IMR-90 (cell line): Measurements from ENCODE around the gene ZNF396. TPM values are rescaled to one million over a fixed set of nuclear protein-coding genes. Genes with fewer than 3 reads are reported as not detected.

Experiments used
- ATAC-seq: fragments of 200-7000 bp; cut with Tn5 transposase; 2 replicates; pipeline ENCODE4 v1.9.1; 2020; ENCODE audit warnings: low read depth, mild to moderate bottlenecking, moderate library complexity
- Bru-seq: library from RNA; stranded (reverse); fragments of 400-500 nt; gene quantifications from one replicate; lab custom pipeline; 2021; lab: Mats Ljungman, UMichigan
- BruChase-seq, 2 experiments: library from RNA; stranded (reverse); fragments of 400-500 nt; gene quantifications; one replicate each; lab custom pipeline; 2021; lab: Mats Ljungman, UMichigan
- BruUV-seq: library from RNA; stranded (reverse); fragments of 400-500 nt; replicated peaks from 2 replicates; lab custom pipeline; 2021; lab: Mats Ljungman, UMichigan
- CTCF ChIA-PET: fragments of 300-600 bp; formaldehyde crosslinking; extraction: SDS; loops from one replicate; lab custom pipeline; 2021; ENCODE audit warnings: antibody characterized with exemption; lab: Yijun Ruan, JAX
- POLR2A ChIA-PET: fragments of 300-600 bp; sonication (Branson Sonifier 250); formaldehyde crosslinking; loops from one replicate; lab custom pipeline; 2022; ENCODE audit warnings: antibody characterized with exemption; ENCODE audit not compliant: unreplicated experiment; lab: Charles Lee
- DNase-seq: peaks from one replicate; pipeline ENCODE4 v3.0.0; 2013
- H2AFZ ChIP-seq: replicated peaks from 2 replicates; pipeline ENCODE3; 2013; ENCODE audit warnings: low read length, mild to moderate bottlenecking; ENCODE audit not compliant: poor library complexity
- H2AK5ac ChIP-seq: 2 replicates; pipeline ENCODE4 v1.6.1; 2013; ENCODE audit warnings: low read depth, low read length, inconsistent platforms
- H2AK9ac ChIP-seq: replicated peaks from 2 replicates; pipeline ENCODE3; 2013; ENCODE audit warnings: mild to moderate bottlenecking, low read depth, low read length, moderate library complexity; ENCODE audit not compliant: poor library complexity
- H2BK120ac ChIP-seq: 2 replicates; pipeline ENCODE4 v1.6.1; 2013; ENCODE audit warnings: low read depth, low read length, inconsistent platforms
- H2BK15ac ChIP-seq: 3 replicates; pipeline ENCODE4 v1.6.1; 2013; ENCODE audit warnings: low read depth, low read length, inconsistent platforms
- H2BK20ac ChIP-seq: 2 replicates; pipeline ENCODE4 v1.6.1; 2013; ENCODE audit warnings: low read depth, mild to moderate bottlenecking, inconsistent platforms, low read length, moderate library complexity
- H2BK5ac ChIP-seq: 2 replicates; pipeline ENCODE4 v1.6.1; 2013; ENCODE audit warnings: mild to moderate bottlenecking, low read depth, low read length, inconsistent platforms; ENCODE audit not compliant: poor library complexity, severe bottlenecking
- H3K14ac ChIP-seq: replicated peaks from 2 replicates; pipeline ENCODE4 v1.6.1; 2013; ENCODE audit warnings: low read depth, low read length, inconsistent platforms
- H3K18ac ChIP-seq: 2 replicates; pipeline ENCODE4 v1.6.1; 2013; ENCODE audit warnings: low read depth, low read length, control low read depth
- H3K23ac ChIP-seq: 2 replicates; pipeline ENCODE4 v1.6.1; 2013; ENCODE audit warnings: low read depth, low read length, inconsistent platforms
- H3K27ac ChIP-seq: 2 replicates; pipeline ENCODE4 v1.5.1; 2013; ENCODE audit warnings: mild to moderate bottlenecking, control low read depth, low read length; ENCODE audit not compliant: insufficient read depth
- H3K27me3 ChIP-seq: 2 replicates; pipeline ENCODE4 v1.6.1; 2013; ENCODE audit warnings: low read length; ENCODE audit not compliant: control insufficient read depth, insufficient read depth
- H3K36me3 ChIP-seq: 2 replicates; pipeline ENCODE4 v1.6.1; 2013; ENCODE audit warnings: low read length, mixed read lengths; ENCODE audit not compliant: control insufficient read depth, insufficient read depth
- H3K4ac ChIP-seq: 2 replicates; pipeline ENCODE4 v1.6.1; 2013; ENCODE audit warnings: low read depth, low read length, inconsistent platforms
- H3K4me1 ChIP-seq: 2 replicates; pipeline ENCODE4 v1.6.1; 2013; ENCODE audit warnings: low read length, mixed read lengths; ENCODE audit not compliant: control insufficient read depth, insufficient read depth
- H3K4me2 ChIP-seq: 2 replicates; pipeline ENCODE4 v1.6.1; 2013; ENCODE audit warnings: low read depth, mild to moderate bottlenecking, control low read depth, low read length, moderate library complexity
- H3K4me3 ChIP-seq: 2 replicates; pipeline ENCODE4 v1.5.1; 2013; ENCODE audit warnings: low read depth, mild to moderate bottlenecking, control low read depth, low read length, moderate library complexity; ENCODE audit not compliant: insufficient read depth
- H3K56ac ChIP-seq: 2 replicates; pipeline ENCODE4 v1.6.1; 2013; ENCODE audit warnings: low read length, inconsistent platforms; ENCODE audit not compliant: insufficient read depth; ENCODE audit errors: extremely low read depth
- H3K79me1 ChIP-seq, 2 experiments: 2 replicates each; pipeline ENCODE4 v1.6.1; 2013; ENCODE audit warnings: low read length in 2 of 2, inconsistent platforms in 1 of 2, low read depth in 1 of 2
- H3K9ac ChIP-seq: 2 replicates; pipeline ENCODE4 v1.6.1; 2013; ENCODE audit warnings: low read depth, low read length, control low read depth
- H3K9me1 ChIP-seq: 2 replicates; pipeline ENCODE4 v1.6.1; 2013; ENCODE audit warnings: low read length, inconsistent platforms; ENCODE audit not compliant: insufficient read depth
- H3K9me3 ChIP-seq: 2 replicates; pipeline ENCODE4 v1.6.1; 2013; ENCODE audit warnings: low read length; ENCODE audit not compliant: control insufficient read depth, insufficient read depth
- H4K20me1 ChIP-seq: 2 replicates; pipeline ENCODE4 v1.6.1; 2013; ENCODE audit warnings: low read length, inconsistent platforms; ENCODE audit not compliant: insufficient read depth
- H4K5ac ChIP-seq: 2 replicates; pipeline ENCODE4 v1.6.1; 2013; ENCODE audit warnings: mild to moderate bottlenecking, low read depth, low read length, control low read depth
- H4K8ac ChIP-seq, 2 experiments: 2 replicates each; pipeline ENCODE4 v1.6.1; 2013; ENCODE audit warnings: low read depth in 2 of 2, low read length in 2 of 2, control low read depth in 1 of 2, inconsistent platforms in 1 of 2
- H4K91ac ChIP-seq: 2 replicates; pipeline ENCODE4 v1.6.1; 2013; ENCODE audit warnings: low read depth, low read length, inconsistent platforms; ENCODE audit not compliant: insufficient read depth
- BHLHE40 ChIP-seq: fragments of 150-350 bp; IDR thresholded peaks from 2 replicates; pipeline ENCODE4 v1.6.1; 2016; ENCODE audit warnings: mild to moderate bottlenecking, low read depth, low read length
- CHD1 ChIP-seq: IDR thresholded peaks from 2 replicates; pipeline ENCODE4 v1.6.1; 2012; ENCODE audit warnings: low read depth, low read length, improper control_type of control experiment
- FOS ChIP-seq: fragments of 150-350 bp; IDR thresholded peaks from 2 replicates; pipeline ENCODE4 v1.6.1; 2016; ENCODE audit warnings: low read depth, low read length
- MAFK ChIP-seq: IDR thresholded peaks from 2 replicates; pipeline ENCODE4 v1.6.1; 2012; ENCODE audit warnings: low read depth, low read length, improper control_type of control experiment
- MAZ ChIP-seq: IDR thresholded peaks from 2 replicates; pipeline ENCODE4 v1.6.1; 2012; ENCODE audit warnings: low read depth, mild to moderate bottlenecking, low read length, improper control_type of control experiment, moderate library complexity, borderline replicate concordance
- RFX5 ChIP-seq: IDR thresholded peaks from 2 replicates; pipeline ENCODE4 v1.8.0; 2012; ENCODE audit warnings: low read depth, mild to moderate bottlenecking, low read length, moderate library complexity
- WGBS, 2 experiments: methylation state at CpG; one replicate each; pipeline versions ENCODE4 v1.1.5 to v1.1.7; 2013; ENCODE audit warnings: missing lambda C conversion rate in 2 of 2; ENCODE audit not compliant: insufficient read length in 1 of 2; ENCODE audit errors: extremely low coverage in 2 of 2; 5-methylcytosine and 5-hydroxymethylcytosine counted together
- dilution Hi-C: fragments of 300-500 bp; cut with HindIII; formaldehyde crosslinking; loops from one replicate; pipeline ENCODE4 v1.14.3; 2018; ENCODE audit warnings: low sequenced_read_pairs; ENCODE audit not compliant: unreplicated experiment
- in situ Hi-C: fragments of 300-500 bp; cut with MboI; formaldehyde crosslinking; loops from 3 replicates; pipeline ENCODE4 v1.14.3; 2019; ENCODE audit warnings: low sequenced_read_pairs, inconsistent platforms, mixed read lengths
- intact Hi-C: fragments of 100-400 bp; cut with micrococcal nuclease; formaldehyde crosslinking; loops from 2 replicates; pipeline ENCODE4 v1.10.0; 2022
- long read RNA-seq: library from polyadenylated mRNA; unstranded; transcript quantifications from one replicate; pipeline ENCODE4 v2.0.0, GENCODE V29; 2021; ENCODE audit not compliant: unreplicated experiment
- polyA plus RNA-seq, 3 experiments: library from polyadenylated mRNA; depleted of rRNA; stranded (reverse); fragments of >200 nt; gene quantifications; 2 replicates each; pipeline ENCODE4 v1.2.3, GENCODE V29; 2012; ENCODE audit warnings: low replicate concordance in 1 of 3
- total RNA-seq: library from RNA; depleted of rRNA; stranded (reverse); fragments of >200 nt; gene quantifications from 2 replicates; pipeline ENCODE4 v1.2.3, GENCODE V29; 2012; rRNA removed

The ZNF396 gene
- total RNA-seq: 0.54 and 0.56 TPM in 2 replicates
- polyA plus RNA-seq (2012; rRNA removed): 0.13 and 0.26 TPM in 2 replicates
- polyA plus RNA-seq (2012; cell fraction: cytosol; rRNA removed): 0.14 and 0.31 TPM in 2 replicates
- polyA plus RNA-seq (2012; cell fraction: nucleus; rRNA removed; ENCODE audit: low replicate concordance): 0.18 and 0.20 TPM in 2 replicates
- percentile 37 among the genes with signal in this experiment for Bru-seq, nascent RNA
- percentile 34 among the genes with signal in this experiment for BruChase-seq, experiment 1, labeled RNA remaining after a 6-hour chase
- BruChase-seq, experiment 2, labeled RNA remaining after a 2-hour chase: percentile 38 among the genes with signal in this experiment
- long read RNA-seq: 0 reads

DNA sequence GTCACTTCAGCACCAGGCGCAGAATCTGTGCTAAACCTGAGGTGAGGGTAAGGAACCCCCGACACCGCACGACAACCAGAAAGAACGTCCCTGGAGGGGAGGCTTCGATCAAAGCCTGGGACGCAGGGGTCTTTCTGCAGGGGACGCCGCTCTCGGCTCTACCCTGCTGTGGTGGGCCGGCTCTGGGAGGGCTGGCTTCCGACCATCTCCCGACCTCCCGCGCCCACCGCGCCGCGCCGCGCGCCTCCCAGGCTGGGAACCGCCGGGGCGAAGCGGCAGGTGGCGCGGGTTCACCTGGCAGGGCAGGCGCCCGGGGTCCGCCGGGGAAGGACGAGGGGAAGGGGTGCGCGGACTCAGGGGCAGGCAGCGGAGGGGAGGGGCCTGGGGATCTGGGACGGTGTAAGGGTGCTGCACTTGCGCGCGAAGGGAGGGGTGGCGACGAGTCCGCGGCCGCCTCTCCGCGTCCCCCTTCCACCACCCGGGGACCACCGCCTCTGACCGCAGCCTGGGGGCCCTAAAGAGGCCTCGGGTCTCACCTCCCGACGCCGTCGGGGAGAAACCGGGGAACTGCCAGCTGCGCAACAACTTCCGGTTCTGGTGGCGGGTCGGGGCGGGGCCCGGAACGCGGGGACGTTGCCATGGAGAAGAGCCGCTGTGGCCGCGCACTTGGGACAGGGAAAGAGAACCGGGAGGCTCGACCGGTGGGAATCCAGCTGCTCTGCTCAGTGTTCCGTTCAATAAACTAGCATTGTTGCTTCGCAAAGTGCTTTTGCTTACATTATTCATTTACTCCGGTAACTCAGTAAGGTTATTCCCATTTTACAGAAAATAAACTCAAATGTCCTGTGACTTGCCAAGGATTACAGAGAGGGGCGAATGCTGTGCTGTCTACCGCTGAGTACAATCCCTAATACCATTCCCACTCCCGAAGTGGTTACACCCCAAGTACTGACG, at the start of gene ZNF396:
TSS of gene ZNF396 (minus strand) at position 596 of the 954 bp plus-strand sequence. CDS start 3,045 bp downstream, outside the sequence.
- Histone ChIP-seq H3K4ac (peak within 1 kb of the TSS; percentile 52; the same call in 1 of the 2 replicates), H2BK120ac (no peak within 1 kb of the TSS), H3K23ac (peak within 1 kb of the TSS; percentile 43; the same call in 1 of the 2 replicates), H3K4me1 (no peaks in the 10 kb centered on the region; the same call in 1 of the 2 replicates), H4K8ac (peak within 1 kb of the TSS; percentile 50 to 57; a peak in 3 of 4 replicates), H3K9me1 (no peaks in the 10 kb centered on the region), H4K91ac (no peak within 1 kb of the TSS; the same call in 1 of the 2 replicates), H4K5ac (no peak within 1 kb of the TSS; the same call in 1 of the 2 replicates), H3K9ac (peak within 1 kb of the TSS; percentile 44; the same call in 1 of the 2 replicates), H3K14ac (no peak within 1 kb of the TSS; the same call in 1 of the 2 replicates), H3K18ac (no peak within 1 kb of the TSS), H2BK5ac (no peak within 1 kb of the TSS), H3K79me1 (no peaks in the 10 kb centered on the region), H3K9me3 (no peaks in the 10 kb centered on the region; the same call in 1 of the 2 replicates), H2AFZ (peak within 1 kb of the TSS; percentile 96), H3K4me3 (peak within 1 kb of the TSS; percentile 83), H4K20me1 (no peaks in the 10 kb centered on the region), H2BK20ac (no peak within 1 kb of the TSS), H3K27me3 (peaks cover 5% of the 10 kb centered on the region; the same call in 1 of the 2 replicates), H3K4me2 (peak within 1 kb of the TSS; percentile 86), H3K36me3 (no peaks in the 10 kb centered on the region), H3K56ac (no peak within 1 kb of the TSS), H2BK15ac (no peak within 1 kb of the TSS; the same call in 2 of the 3 replicates), H3K27ac (no peak within 1 kb of the TSS; the same call in 1 of the 2 replicates), H2AK9ac (no peak within 1 kb of the TSS), H2AK5ac (no peak within 1 kb of the TSS)
- DNase-seq (peak; percentile 27), ATAC-seq (peak; percentile 87)
- BruUV-seq: no TSS peak
- in situ Hi-C loops: loop anchor here (25.0 kb wide), 1 partner anchor 585 kb away; the partner anchor contains the start of gene RMP24
- dilution Hi-C loops: no loop called here
- intact Hi-C loops: no loop called here
- POLR2A ChIA-PET: interaction anchor here (0.6 kb wide), 1 partner anchor 26 kb away, joined by 3 read pairs; no protein-coding TSS in a partner anchor
- TF ChIP-seq FOS (no peak), CHD1 (no peak), MAZ (peak; percentile 54; the same call in 1 of the 2 replicates), RFX5 (no peak), BHLHE40 (no peak), MAFK (no peak)
- 8% methylated on average over 29 of the region's 78 CpGs; no CpG with 5 or more reads in 1 of the 2 experiments for WGBS, 2 experiments
- CTCF ChIA-PET: interaction anchor here (1.6 kb wide), 1 partner anchor 9 kb away, joined by 3 read pairs; no protein-coding TSS in a partner anchor
